Measurements from ENCODE around the gene ST6GALNAC6.

Gene ST6GALNAC6

DNA sequence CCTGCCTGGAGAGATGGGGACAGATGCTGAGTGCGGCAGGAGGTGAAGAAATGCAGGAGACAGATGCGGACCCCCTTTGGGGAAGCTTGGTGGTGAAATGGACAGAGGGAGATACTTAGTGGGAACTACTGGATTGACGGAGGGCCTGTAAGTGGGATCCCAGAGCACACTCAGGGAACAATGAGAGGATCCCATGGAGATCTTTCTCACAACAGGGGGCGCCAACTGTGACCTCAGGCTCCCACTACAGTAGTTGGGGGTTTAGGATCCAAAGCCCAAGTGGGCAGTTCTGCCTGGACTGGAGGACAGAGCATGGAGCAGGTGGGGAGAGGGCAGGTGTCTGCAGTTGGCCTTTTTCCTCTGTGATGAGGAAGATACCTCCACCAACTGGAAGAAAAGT lies 34.8 kb upstream of the ST6GALNAC6 start:
- DNase-seq (ENCODE audit: low read depth in 3 of 3) = no peak

DNA sequence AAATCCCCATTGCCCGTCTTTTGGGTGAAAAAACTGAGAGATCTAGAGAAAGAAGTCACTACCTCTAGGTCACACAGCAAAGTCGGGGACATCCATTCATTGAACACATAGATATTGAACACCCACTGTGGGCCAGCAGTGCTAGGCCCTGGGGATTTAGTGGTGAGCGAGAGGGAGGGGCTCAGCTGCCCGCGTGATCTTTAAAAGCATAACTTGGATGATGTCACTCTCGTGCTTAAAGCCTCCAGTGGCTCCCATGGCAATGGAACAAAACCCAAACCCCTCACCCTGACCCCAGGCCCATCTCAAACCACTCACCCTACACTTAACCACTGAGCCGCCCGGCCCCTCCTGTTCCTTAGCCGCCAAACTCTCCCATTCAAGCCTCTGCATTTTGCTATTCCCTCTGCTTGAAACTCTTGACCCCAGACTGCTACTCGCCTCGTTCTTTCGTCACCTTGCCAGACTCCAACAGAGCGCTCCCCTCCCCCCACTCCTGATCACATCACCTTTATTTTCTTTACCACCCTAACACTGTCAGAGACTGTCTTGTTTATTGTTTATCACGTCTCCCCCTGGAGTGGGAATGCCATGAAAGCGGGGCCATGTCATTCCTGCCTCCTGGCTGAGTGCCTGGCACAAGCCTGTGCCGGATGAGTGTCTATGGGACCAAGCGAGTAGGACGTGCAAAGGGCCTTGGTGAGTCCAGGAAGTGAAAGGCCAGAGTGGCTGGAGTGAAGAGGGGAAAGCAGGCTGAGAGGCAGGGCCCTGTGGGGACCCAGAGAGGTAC lies 31.9 kb upstream of the ST6GALNAC6 start:
- no peak for DNase-seq (ENCODE audit: low read depth in 3 of 3)

DNA sequence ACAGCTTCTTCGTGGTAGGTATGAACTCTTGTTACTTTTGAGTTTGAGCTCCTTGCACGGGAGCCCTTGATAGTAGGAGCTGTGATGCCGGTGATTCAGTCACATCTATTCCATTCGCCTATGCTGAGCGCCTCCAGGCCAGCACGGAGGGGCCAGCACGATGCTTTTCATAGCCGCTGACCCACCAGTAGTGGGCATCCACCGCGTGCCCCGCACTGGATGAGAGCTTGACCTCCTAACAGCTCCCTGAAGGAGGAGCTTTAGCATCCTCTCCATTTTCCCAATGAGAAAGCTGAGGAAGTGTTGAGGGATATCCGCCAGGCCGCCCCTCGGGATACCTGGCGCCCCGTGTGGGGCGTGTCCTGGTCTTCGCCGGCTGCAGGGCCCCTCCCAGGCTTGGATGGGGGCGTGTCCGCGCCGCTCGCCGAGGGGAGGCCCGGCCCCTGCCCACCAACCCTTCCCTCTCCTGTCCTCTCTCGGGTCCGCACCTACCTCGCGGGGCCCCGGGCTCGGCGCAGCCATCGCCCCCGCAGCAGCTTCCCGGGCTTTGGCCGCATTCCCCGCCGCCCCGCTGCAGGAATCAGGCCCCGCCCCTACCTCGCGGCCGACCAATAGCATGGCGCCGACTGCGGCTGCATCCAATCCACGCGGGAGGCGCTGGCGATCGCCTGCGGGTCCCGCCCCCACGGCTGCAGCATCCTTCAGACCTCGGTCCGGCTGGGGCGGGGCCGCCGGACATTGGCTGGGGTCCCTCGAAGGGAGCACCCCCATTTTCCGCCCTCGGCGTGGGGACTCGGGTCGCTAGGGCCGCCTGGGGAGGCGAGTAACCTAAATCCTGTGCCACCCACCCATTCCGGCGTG lies 31.1 kb upstream of the ST6GALNAC6 start, which contains the start of gene PIP5KL1:
Gene PIP5KL1 (minus strand): TSS at position 547 of the 861 bp plus-strand sequence. CDS start 25 bp downstream, at position 522.
- DNase-seq (ENCODE audit: low read depth in 3 of 3) = peak in 2 of 3 donors; percentile 50 to 80

DNA sequence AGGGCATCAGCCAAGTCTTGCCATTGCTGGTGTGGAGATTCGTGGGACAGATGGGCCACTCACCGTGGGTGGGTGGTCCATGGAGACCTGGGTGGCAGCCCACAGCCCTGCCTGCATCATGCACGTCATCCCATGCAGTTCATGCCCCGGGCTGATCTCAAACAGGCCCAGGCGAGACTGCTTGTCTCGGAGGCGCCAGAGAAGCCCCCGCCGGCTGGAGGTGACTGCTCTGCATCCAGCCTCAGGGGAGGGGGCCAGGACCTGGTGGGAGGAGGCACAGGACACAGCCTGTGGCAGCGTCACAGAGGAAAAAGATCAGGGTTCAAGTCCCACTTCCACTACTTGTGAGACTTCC lies 30.2 kb upstream of the ST6GALNAC6 start:
- DNase-seq (ENCODE audit: low read depth in 3 of 3) = no peak

DNA sequence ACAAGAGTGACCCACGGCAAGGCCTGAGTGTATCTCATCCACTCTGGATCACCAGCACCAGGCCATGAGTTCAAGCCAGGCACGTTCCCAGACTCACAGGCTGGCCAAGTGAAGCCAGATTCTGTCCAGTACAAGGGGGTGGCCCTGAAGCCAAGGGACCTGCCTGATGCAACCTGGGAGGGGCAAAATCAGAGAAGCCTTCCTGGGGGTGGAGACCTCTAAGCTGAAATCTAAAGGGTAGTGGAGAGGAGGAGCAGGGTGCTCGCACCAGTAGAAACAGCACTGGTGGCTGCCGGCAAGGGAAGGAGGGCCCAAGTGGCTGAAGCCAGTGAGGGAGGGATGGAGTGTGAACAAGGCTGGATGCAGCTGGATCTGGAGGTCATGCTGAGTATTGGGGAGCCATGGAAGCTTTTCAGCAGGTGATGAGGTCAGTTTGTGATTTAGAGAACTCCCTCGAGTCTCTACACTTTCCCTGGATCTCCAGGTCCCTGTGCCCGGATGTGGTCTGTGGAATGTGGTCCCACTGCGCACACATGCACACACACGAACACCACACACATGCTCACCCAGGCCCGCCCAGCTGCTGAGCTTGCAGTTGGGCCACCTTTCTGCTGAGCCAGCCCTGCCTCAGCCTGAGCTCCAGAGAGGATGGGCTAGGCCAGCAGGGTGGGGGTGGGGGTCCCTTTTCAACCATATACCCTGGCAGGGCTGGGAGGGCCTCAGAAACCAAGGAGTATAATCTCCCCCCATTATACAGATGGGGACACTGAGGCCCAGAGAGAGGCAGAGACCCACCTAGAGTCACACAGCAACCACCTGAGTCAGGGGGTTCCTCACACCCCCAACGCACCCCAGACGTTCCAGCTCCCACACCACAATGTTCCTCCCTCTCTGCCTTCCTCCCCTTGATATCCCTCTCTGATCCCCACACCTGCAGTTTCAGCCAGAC lies 29.5 kb upstream of the ST6GALNAC6 start:
- no peak for DNase-seq (ENCODE audit: low read depth in 3 of 3)

DNA sequence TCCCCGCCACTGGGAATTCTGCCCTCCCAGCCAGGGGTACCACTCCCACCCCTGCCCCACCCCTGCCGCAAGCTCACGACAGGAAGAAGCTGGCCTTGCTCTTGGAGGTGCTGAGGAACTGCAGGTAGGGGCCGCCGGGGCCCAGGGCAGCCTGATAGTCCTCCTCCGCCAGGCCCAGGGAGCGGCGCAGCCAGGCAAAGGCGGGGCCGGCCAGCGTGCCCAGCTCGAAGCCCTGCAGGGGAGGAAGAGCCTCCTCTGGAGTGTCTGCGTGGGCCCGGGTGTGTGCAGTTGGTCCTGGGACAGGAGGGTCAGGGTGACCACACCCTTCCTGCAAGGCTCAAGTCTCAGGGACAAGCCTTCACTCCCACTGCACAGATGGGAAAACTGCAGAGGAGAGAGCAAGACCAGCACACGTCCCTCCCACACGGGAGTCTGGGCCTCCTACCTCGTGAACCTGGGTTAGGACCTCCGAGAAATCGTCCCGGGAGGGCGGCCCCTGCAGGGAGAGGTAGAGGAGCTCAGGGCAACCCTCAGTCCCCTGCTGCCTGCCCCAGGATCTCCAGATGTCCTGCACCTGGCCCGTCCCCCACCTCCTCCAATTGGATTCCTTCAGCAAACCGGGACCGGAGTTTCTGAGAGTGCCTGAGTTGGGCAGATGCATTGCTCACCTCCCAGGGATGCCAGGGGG lies 28.7 kb upstream of the ST6GALNAC6 start:
- no peak for DNase-seq (ENCODE audit: low read depth in 3 of 3)

DNA sequence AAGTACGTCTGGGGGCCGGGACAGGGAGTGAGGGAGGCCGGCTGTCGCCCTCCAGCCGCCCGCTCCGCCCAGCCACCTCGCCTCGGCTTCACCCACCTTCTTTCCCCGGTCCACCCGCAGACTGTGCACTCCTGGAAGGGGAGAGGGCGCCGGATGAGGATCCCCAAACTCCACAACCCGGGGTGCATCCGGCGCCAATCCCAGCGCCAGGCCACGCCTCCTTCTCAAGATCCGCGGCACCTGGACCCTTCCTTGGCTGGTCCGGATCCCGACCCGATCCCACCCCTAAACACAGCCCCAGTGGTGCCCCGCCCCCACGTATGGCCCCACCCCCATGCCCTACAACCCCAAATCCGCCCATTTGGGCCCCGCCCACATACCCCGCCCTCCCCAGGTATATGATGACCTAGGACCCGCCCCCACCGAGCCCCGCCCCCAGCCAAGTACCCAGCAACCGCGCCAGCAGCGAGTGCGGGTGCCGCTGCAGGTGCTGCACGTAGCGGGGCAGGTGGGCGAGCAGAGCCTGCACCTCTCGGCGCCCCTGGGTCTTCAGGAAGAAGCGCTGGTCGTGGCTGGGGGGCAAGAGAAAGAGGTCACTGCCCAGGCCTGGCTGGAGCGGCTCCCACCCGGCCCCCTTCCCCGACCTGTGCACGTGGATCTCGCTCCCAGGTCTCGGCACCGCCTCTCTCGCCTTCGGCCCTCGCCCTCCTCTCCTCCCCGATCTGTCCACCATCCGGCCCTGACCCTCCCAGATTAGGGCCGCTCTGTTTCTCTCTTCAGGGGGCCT lies 28.0 kb upstream of the ST6GALNAC6 start:
- peak in 1 of 3 donors; percentile 86 for DNase-seq (ENCODE audit: low read depth in 3 of 3)

DNA sequence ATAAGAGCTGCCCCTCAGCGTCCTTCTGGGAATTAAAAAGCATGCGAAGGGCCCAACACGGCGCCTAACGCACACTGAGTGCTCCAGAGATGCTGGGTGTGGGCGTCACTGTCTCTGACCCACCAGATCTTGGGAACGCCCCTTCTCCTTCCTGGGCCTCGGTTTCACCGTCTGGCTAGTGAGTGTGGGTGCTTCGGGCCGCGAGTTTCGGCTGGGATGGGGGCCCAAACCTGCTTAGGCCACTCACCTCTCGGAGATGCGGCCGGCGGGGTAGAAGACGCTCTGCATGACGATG lies 27.4 kb upstream of the ST6GALNAC6 start:
- no peak for DNase-seq (ENCODE audit: low read depth in 3 of 3)

DNA sequence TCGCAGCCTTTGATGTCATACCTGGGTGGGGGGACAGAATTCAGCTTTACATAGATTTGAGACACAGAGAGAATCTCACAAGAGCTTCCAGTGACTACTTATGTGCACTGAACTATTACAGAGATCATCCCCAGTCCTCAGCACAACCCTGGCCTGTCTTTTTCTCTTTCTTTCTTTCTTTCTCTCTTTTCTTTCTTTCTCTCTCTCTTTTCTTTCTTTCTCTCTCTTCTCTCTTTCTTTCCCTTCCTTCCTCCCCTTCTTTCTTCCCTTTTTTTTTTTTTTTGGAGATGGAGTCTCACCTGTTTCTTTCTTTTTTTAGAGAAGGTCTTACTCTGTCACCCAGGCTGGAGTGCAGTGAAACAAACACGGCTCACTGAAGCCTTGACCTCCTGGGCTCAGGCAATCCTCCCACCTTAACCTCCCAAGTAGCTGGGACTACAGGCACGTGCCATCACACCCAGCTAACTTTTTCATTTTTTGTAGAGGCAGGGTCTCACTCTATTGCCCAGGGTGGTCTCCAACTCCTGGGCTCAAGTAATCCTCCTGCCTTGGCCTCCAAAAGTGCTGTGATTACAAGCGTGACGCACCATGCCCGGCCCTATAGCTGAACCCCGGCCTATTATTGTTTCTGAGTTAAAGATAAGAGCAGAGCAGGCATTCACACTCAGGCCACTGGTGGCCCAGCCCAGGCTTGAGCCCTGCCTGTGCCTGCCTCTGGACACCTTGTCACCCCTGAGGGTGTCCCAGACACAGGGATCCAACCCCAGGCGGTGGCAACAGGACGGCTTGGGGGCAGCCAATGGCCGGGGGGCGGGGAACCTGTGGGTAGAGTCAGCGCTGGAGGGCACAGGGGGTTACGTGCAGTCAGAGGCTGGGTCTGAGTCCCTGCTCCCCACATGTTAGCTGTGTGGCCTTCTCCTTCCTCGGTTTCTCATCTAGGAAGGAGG lies 26.8 kb upstream of the ST6GALNAC6 start:
- no peak for DNase-seq (ENCODE audit: low read depth in 3 of 3)

DNA sequence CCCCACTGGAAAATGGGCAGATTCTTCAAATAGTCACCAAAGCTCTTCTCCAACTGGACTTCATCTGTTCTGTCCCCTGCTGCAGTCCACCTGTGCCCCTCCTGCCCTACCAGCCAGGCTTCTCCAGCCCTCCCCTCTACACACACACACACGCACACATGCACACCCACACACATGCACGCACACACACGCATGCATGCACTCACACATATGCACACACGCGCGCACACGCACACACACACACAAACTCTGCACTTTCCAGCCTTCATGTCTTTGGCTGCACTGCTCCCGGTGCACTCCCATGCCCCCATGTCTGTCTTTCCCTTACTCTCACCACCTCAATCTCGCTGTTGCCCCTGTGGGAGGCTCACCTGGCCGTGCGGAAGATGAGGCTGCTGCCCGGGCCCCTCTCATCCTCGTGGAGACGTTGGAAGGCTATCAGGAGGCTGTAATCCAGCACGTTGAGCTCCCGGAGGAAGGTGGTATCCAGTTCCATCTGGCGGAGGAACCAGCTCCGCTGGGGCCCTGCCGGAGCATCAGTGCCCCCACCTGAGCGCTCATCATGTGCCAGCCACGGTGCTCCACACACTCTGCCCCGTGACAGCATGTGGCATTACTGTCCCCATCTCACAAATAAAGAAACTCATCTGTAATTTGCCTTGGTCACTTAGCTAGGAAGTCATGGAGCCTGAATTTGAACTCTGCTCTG lies 25.5 kb upstream of the ST6GALNAC6 start:
- no peak for DNase-seq (ENCODE audit: low read depth in 3 of 3)

DNA sequence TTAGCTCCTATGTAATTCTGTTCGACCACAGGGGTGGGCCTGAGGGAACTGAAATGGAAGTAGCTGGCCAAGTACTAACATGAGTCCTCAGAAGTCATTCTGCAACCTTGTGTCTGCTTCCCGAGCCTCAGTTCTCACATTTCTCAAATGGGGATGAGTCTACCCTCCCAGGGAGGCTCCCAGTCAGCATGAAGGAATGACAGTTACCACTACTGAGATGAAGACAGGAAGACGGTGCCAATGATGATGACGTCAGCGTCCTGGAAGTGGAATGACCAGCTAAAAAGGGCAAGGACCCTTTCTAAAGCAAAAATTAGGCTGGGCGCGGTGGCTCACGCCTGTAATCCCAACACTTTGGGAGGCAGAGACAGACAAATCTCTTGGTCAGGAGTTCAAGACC lies 24.4 kb upstream of the ST6GALNAC6 start:
- DNase-seq (ENCODE audit: low read depth in 3 of 3) = no peak

DNA sequence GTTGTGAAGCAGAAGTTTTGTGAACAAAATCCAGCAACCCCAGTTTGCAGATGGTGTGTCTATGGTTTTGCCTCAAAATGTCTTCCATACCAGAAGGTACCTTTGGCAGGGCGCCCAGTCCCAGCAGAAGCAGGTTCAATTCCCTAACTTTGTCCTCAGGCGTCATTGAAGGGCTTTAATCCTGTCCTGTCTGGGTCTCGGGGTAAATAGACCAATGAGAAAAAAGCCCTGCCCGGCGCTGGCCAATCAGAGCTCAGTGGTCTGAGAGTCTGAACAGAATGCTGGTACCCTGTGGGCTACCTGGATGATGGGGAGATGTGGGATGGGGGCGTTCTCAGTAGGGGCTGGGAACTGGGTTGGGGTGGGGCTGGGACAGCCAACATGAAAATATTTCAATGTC lies 23.6 kb upstream of the ST6GALNAC6 start:
- DNase-seq (ENCODE audit: low read depth in 3 of 3) = no peak

DNA sequence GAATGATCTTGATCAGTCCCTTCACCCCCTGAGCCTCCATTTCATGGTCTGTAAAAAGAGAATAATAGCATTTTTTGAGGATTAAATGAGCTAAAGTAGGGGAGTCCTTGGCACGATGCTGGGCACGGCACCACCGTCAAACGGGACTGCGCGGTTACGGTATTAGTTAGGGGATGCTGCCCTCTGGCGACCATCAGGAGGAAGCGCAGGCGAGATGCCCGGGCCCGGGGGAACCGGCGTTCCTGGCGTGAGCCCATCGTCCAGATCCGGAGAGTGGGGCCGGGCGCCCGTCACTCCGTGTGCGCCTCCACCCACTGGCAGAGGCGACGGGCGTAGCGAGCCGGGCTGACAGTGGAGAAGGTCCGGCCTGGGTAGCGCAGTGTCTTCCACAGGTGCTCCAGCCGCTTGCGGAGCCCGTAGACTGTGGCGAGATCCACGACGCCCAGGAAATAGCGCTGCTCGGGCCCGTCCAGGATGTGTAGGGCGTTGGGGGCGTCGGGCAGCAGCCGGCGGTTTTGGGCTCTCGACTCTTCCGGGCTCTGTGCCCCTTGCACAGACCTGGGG lies 22.2 kb upstream of the ST6GALNAC6 start:
- DNase-seq (ENCODE audit: low read depth in 3 of 3) = peak in 1 of 3 donors; percentile 72

DNA sequence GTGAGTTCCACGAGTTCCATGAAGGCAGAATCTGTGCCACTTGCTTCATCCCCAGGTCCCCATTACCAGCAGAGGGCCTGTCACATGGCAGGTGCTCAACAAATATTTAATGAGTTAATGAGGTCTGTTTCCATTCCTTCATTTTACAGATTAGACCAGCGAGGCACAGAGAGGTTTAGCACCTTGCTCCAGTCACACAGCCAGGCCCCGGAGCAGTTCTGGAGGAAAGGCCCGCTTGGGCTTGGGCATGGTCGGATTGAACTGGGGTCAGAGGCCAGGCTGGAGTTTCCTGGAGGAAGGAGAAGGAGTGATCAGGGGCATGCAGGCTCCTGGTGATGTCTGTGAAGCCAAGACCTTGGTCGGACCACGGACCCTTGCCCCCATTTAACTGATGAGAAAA lies 21.4 kb upstream of the ST6GALNAC6 start:
- DNase-seq (ENCODE audit: low read depth in 3 of 3) = no peak

DNA sequence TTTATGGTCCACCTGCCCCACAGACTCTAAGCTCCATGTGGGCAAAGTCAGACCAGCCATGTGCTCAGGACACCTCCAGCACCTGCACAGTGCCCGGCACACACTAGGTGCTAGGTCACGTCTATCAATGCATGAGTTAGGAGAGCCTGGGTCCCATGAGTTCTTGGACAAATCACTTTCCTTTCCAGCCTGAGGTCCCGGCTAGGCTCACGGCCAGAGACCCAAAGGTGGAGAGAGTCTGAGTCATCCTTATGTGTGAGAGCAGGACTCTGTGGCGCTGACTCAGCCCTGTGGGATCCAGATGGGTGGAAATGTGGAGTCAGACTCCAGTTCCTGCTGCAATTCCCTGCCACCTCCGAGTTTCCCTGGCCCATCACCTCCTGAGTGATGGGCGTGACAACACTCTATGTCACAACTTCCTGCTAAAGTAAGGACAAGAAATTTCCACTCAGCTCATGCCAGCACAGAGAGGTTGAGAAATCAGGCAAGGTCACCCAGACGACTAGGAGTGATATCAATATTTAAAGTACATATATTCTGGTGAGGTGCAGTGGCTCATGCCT lies 19.9 kb upstream of the ST6GALNAC6 start:
- DNase-seq (ENCODE audit: low read depth in 3 of 3) = no peak

DNA sequence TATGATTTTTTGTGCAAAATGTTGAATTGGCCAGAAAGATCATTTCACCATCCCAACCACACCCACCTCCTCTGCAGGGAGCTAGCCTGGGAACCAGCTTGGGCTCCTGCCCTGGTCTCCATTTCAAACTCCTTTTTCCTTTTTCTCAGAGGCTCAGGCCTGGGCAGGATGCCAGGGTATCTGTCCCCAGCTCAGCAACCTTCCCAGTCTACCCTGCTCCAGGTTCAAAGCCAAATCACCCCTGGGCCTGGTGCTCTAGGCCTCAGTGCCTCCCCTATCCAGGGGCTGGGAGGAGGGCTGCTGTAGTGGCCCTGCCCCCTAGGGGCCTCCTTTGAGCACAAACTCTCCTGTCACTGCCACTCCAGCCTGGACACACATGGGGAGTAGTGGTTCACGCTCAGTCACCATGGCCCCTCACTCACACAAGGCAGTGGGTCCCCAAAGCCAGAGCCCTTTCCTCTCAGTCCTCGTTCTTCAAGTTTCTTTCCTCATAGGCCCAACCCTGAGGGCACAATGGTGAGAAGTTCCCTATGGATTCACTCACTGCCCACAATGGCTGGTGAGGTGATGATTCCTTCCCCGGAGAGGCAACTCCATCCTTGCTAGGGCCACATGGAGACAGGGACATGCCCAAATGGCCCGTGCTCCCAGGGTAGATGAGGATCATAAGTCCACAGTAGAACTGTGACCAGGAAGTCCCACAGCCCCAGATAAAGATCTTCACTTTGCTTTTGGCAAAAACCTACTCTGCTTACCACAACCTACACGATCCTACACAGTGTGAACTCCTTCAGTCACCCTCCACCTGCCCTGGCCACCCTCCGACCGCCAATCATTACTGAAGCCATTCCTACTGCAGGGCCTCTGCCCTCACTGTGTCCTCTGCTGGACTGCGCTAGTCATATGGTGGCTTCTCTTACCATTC lies 19.0 kb upstream of the ST6GALNAC6 start:
- DNase-seq (ENCODE audit: low read depth in 3 of 3) = no peak

DNA sequence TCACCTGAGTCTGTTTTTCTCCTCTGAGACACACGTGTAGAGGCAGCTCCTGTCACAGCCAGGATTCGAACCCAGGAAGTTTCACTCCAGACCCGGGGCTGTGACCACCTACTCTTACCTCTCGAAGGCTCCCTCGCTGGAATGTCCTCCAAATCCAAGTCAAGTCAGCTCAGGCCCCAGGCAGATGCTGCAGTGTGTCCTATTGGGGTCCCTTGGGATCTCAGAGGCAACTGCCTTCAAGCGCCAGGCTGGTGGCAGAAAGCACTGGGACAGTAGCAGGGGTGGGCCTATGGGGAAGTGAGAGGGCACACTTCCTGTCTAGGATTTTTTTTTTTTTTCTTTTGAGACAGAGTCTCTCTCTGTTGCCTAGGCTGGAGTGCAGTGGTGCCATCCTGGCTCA lies 18.2 kb upstream of the ST6GALNAC6 start:
- no peak for DNase-seq (ENCODE audit: low read depth in 3 of 3)

Data from stimulated activated CD4-positive, alpha-beta T cell treated with anti-CD3 and anti-CD28 coated beads, TNF-alpha, amount 100 ng/mL, for 48 hours (primary cell).